ENCODE data around the gene GRB10.

The GRB10 gene

DNA sequence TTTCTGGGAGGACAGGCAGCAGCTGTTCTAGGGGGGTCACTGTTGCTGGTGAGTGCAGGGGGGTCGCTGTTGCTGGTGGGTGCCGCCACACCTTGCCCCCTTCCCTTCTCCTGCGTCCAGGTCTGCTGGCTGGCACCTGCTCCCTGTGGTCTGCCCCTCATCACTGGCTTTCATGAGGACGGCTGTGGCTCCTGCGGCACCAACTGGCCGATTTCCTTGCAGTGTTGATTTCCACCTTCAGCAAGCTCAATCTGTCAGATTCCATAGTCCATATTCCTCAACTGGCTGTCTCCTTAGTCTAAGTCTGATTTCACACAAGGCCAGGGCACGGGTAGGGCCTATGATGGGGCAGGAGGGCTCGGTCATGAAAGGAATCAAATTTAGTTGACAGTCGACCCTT, 23.4 kb upstream of the GRB10 start:
- in situ Hi-C loops (cut with HindIII; ENCODE audit: low pct_ligation_motif_present, low pct_unique_long_range_greater_than_20kb, low sequenced_read_pairs), result no loop called here
- no peak for DNase-seq

GRCh38 chr7:50805447-50806125, 22.9 kb upstream of the GRB10 start:
- in situ Hi-C loops (cut with HindIII; ENCODE audit: low pct_ligation_motif_present, low pct_unique_long_range_greater_than_20kb, low sequenced_read_pairs), result no loop called here
- no peak for DNase-seq

GRCh38 chr7:50803359-50804337, 21.0 kb upstream of the GRB10 start:
- DNase-seq, result no peak
- in situ Hi-C loops (cut with HindIII; ENCODE audit: low pct_ligation_motif_present, low pct_unique_long_range_greater_than_20kb, low sequenced_read_pairs), result no loop called here

DNA sequence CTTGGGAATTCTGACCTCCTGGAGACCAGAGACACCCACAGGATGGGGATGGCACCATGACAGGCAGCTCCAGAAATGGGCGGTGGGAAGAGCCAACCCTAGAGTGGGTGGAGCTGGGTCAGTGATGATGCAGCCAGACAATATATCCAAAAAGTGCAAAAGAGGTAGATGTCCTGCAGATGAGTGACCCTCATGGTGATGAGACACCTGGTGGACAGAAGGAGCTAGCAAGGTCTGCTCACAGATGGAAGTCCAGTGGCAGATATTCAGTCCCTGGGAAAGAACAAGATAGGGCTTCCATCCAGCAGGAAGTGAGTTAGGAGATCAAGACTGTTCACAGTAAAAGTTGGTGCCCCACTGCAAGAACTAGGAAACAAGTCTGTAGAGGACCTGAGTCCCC, 19.2 kb upstream of the GRB10 start:
- in situ Hi-C loops (cut with HindIII; ENCODE audit: low pct_ligation_motif_present, low pct_unique_long_range_greater_than_20kb, low sequenced_read_pairs), result no loop called here
- DNase-seq, result no peak

- no peak for DNase-seq
- in situ Hi-C loops (cut with HindIII; ENCODE audit: low pct_ligation_motif_present, low pct_unique_long_range_greater_than_20kb, low sequenced_read_pairs), result no loop called here
Measured at GRCh38 chr7:50799873-50800272, 17.2 kb upstream of the GRB10 start.

GRCh38 chr7:50798126-50798525, 15.4 kb upstream of the GRB10 start:
- in situ Hi-C loops (cut with HindIII; ENCODE audit: low pct_ligation_motif_present, low pct_unique_long_range_greater_than_20kb, low sequenced_read_pairs), result no loop called here
- DNase-seq, result no peak

DNA sequence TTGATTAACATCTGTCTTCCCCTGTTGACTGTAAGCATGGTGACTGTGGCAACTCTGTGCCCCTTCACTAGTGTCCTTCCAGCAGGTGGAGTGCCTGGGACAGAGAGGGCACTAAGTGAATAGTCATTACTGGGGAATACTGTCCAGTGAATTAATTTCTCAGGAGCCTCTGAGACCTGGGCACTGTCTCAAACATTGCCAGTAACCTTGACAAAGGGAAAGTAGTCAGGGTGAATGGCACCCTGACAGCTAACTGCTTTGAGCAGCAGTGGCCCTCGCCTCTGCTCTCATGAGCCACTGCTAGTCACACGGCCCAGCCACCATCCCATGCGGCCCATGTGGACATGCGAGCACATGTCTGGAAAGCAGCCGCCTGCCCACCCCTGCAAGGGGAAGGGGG, 13.1 kb upstream of the GRB10 start:
- in situ Hi-C loops (cut with HindIII; ENCODE audit: low pct_ligation_motif_present, low pct_unique_long_range_greater_than_20kb, low sequenced_read_pairs), result no loop called here
- DNase-seq, result peak; percentile 42

DNA sequence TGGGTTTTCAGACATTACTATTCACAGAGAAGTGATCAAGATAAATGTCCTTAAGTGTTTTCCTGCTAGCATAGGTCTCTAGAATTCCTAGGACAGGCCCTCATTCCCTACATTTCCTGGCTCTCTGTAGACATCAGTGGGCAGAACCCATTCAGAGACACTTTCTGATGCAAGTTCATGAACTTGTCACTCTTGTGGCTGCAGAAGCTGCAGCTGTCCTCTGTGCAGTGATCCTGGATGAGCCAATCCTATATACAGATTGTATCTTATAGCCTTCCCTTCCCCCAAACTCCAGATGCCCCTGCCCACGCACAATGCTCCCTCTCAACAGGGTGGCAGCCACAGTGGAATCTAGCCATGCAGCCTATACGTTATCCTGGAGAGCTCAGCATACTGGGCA, 12.6 kb upstream of the GRB10 start:
- no peak for DNase-seq
- in situ Hi-C loops (cut with HindIII; ENCODE audit: low pct_ligation_motif_present, low pct_unique_long_range_greater_than_20kb, low sequenced_read_pairs), result no loop called here

DNA sequence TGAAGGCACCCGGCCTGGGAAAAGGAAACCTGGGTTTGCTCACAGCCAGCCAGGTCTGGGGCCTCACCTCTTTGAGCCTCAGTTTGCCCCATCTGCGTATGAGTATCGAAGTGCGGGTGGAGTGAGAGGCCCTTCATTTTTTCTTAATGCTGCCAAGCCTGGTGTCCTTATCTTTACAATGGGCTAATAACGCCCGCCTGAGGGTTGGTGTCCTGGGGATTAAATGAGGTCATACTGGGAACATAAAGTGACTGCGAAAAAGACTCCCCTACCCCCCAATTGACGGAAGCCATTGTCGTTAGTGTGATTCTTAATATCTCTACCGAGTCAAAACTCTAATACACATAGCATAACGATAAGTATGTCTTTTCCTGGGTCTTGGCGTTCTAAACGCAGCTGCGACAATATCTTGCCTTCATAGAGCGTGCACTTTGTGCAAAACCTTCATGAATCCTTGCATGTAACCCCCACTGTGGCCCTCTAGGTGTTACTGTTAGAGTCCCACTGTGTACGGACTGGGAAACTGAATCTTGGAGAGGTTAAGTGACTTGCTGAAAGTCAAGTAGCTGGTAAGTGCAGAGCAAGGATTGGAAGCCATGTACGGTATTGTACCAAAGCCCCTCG, 11.4 kb upstream of the GRB10 start:
- DNase-seq, result no peak
- in situ Hi-C loops (cut with HindIII; ENCODE audit: low pct_ligation_motif_present, low pct_unique_long_range_greater_than_20kb, low sequenced_read_pairs), result no loop called here

- peak; percentile 82 for DNase-seq
- in situ Hi-C loops (cut with HindIII; ENCODE audit: low pct_ligation_motif_present, low pct_unique_long_range_greater_than_20kb, low sequenced_read_pairs), result no loop called here
Measured at GRCh38 chr7:50793120-50793946, 10.6 kb upstream of the GRB10 start.

GRCh38 chr7:50792342-50793119, 9.8 kb upstream of the GRB10 start:
- DNase-seq, result peak; percentile 82
- in situ Hi-C loops (cut with HindIII; ENCODE audit: low pct_ligation_motif_present, low pct_unique_long_range_greater_than_20kb, low sequenced_read_pairs), result no loop called here

- in situ Hi-C loops (cut with HindIII; ENCODE audit: low pct_ligation_motif_present, low pct_unique_long_range_greater_than_20kb, low sequenced_read_pairs), result no loop called here
- DNase-seq, result peak; percentile 30
Measured at GRCh38 chr7:50791938-50792341, 9.2 kb upstream of the GRB10 start.

- DNase-seq, result no peak
- in situ Hi-C loops (cut with HindIII; ENCODE audit: low pct_ligation_motif_present, low pct_unique_long_range_greater_than_20kb, low sequenced_read_pairs), result no loop called here
Measured at GRCh38 chr7:50791363-50791937, 8.8 kb upstream of the GRB10 start.

GRCh38 chr7:50790381-50790780, 7.7 kb upstream of the GRB10 start:
- DNase-seq, result no peak
- in situ Hi-C loops (cut with HindIII; ENCODE audit: low pct_ligation_motif_present, low pct_unique_long_range_greater_than_20kb, low sequenced_read_pairs), result no loop called here

DNA sequence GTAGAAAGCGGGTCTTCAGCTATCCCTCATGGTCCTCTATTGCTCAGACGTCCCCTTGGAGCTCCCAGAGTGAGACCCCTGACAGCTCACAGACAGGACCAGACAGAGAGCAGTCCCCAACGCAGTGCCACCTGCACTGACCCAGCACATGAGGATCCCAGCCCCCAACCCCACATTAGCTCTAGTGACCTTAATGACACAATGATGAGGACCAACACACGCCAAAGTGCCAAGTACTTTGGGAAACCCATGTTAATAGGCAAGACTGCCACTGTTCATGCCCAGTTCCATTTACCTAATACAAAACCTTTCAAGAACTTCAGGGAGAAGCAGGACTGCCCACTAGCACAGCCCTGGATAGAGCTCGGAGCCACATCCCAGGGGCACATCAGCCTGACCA, 5.7 kb upstream of the GRB10 start:
- DNase-seq, result no peak
- in situ Hi-C loops (cut with HindIII; ENCODE audit: low pct_ligation_motif_present, low pct_unique_long_range_greater_than_20kb, low sequenced_read_pairs), result no loop called here

DNA sequence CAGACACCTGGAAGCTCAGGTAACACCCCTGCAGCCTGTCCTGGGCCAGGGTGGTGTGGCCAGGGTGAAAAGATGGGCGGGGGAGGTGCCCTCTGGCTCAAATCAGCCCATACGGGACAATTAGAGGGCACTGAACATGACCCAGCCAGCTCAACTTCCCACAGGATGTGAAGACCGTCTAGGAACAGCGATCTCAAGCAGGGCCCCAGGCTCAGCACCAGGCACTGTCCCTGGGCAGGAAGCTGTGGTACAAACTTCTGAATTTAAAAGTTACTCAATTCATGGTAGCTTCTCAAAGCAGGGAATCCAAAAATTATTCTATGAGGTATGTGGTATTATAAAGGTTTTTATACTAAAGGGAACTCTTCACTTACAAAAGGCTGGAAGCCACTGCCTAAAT, 5.1 kb upstream of the GRB10 start:
- no peak for DNase-seq
- in situ Hi-C loops (cut with HindIII; ENCODE audit: low pct_ligation_motif_present, low pct_unique_long_range_greater_than_20kb, low sequenced_read_pairs), result no loop called here

GRCh38 chr7:50785346-50785745, 2.6 kb upstream of the GRB10 start:
- in situ Hi-C loops (cut with HindIII; ENCODE audit: low pct_ligation_motif_present, low pct_unique_long_range_greater_than_20kb, low sequenced_read_pairs), result no loop called here
- no peak for DNase-seq

Measured in ACHN (cell line).